OCI-LY3 (cell line): Measurements from ENCODE around the gene KCNJ12.

Source experiments
- EZH2phosphoT487 ChIP-seq: fragments of 200-600 bp; shearing (Covaris generic); IDR thresholded peaks from 2 replicates; pipeline ENCODE4 v1.6.1; 2018; ENCODE audit warnings: antibody characterized with exemption, mixed run types, low read depth
- TF ChIP-seq, protein P1 (sequence below): fragments of 200-600, 300-600 bp; sonication (generic); IDR thresholded peaks from 2 replicates; pipeline ENCODE4 v1.5.1; 2014; ENCODE audit warnings: antibody characterized with exemption, low read length, low read depth

DNA sequence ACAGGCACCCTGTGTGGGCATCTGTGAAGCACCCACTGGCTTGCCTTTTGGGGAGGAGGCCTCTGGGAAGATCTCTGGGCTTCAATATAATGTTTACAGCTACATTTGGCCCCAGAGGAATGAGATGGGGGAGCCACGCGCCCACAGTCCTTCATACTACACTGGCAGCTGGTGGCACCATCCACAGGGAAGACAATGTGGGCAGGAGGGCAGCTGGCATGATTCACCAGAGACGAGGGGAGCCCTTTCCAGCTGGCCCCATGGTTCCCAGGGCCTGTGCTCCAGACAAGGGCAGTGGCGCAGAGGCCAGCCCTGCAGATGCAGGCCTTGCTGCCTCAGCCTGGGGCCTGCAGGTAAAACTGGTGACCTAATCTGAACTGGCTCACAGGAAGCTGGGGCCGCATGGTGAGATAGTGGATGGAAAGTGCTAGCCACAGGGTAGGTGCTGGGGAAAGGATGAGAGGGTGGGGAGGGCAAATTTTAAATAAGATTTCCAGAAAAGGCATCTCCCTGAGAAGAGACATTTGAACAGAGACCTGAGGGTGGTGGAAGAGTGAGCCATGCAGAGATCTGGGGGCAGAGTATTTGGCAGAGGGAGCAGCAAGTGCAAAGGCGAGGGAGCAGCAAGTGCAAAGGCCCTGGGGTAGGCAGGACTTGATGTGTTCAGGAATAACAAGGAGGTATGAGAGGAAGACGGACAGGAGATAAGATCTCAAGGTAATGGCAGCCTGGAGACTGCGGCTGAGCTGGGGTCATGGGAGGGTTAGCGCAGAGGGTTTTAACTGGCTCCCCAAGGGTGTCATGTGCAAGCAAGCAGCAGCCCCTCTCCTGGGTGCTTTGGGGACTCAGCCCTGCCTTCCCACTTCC lies 12.1 kb upstream of the KCNJ12 start:
- TF ChIP-seq, protein P1, sequence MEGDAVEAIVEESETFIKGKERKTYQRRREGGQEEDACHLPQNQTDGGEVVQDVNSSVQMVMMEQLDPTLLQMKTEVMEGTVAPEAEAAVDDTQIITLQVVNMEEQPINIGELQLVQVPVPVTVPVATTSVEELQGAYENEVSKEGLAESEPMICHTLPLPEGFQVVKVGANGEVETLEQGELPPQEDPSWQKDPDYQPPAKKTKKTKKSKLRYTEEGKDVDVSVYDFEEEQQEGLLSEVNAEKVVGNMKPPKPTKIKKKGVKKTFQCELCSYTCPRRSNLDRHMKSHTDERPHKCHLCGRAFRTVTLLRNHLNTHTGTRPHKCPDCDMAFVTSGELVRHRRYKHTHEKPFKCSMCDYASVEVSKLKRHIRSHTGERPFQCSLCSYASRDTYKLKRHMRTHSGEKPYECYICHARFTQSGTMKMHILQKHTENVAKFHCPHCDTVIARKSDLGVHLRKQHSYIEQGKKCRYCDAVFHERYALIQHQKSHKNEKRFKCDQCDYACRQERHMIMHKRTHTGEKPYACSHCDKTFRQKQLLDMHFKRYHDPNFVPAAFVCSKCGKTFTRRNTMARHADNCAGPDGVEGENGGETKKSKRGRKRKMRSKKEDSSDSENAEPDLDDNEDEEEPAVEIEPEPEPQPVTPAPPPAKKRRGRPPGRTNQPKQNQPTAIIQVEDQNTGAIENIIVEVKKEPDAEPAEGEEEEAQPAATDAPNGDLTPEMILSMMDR, result no peak
- no peak for TF ChIP-seq EZH2phosphoT487
